HG02852 (cell line): ENCODE measurements around the gene DIPK1A.
A peak's percentile ranks its signal among the peaks of the same experiment; 100 is the strongest.

Experiments
- ATAC-seq: cut with Tn5 transposase; IDR thresholded peaks from one replicate; pipeline ENCODE4 v1.9.1; 2021; ENCODE audit warnings: mild to moderate bottlenecking, moderate library complexity; ENCODE audit not compliant: unreplicated experiment

The DIPK1A gene

GRCh38 chr1:92961131-92961895 is at the start of gene DIPK1A:
TSS of gene DIPK1A (minus strand) at chr1:92961462. CDS start at chr1:92961429, 33 bp downstream.
- peak; percentile 38 for ATAC-seq

GRCh38 chr1:93007941-93008577 is 46.8 kb upstream of the DIPK1A start:
- no peak for ATAC-seq

GRCh38 chr1:93005252-93005598 is 44.0 kb upstream of the DIPK1A start:
- ATAC-seq, result no peak

GRCh38 chr1:93004566-93005251 is 43.4 kb upstream of the DIPK1A start:
- no peak for ATAC-seq

GRCh38 chr1:93003981-93004380 is 42.7 kb upstream of the DIPK1A start:
- no peak for ATAC-seq

GRCh38 chr1:93002781-93003180 is 41.5 kb upstream of the DIPK1A start:
- no peak for ATAC-seq

GRCh38 chr1:93001893-93002292 is 40.6 kb upstream of the DIPK1A start:
- no peak for ATAC-seq

GRCh38 chr1:93000751-93001175 is 39.5 kb upstream of the DIPK1A start:
- no peak for ATAC-seq

GRCh38 chr1:93000291-93000690 is 39.0 kb upstream of the DIPK1A start:
- no peak for ATAC-seq

GRCh38 chr1:92998821-92999220 is 37.6 kb upstream of the DIPK1A start:
- no peak for ATAC-seq

- ATAC-seq, result no peak
Observed at GRCh38 chr1:92995441-92996430, 34.5 kb upstream of the DIPK1A start.

GRCh38 chr1:92994105-92994712 is 32.9 kb upstream of the DIPK1A start:
- ATAC-seq, result peak; percentile 79

GRCh38 chr1:92993581-92993980 is 32.3 kb upstream of the DIPK1A start:
- no peak for ATAC-seq

GRCh38 chr1:92992877-92993276 is 31.6 kb upstream of the DIPK1A start:
- ATAC-seq, result no peak

GRCh38 chr1:92992054-92992453 is 30.8 kb upstream of the DIPK1A start:
- ATAC-seq, result no peak

- no peak for ATAC-seq
Observed at GRCh38 chr1:92990828-92991227, 29.6 kb upstream of the DIPK1A start.

- no peak for ATAC-seq
Observed at GRCh38 chr1:92989936-92990583, 28.8 kb upstream of the DIPK1A start.

GRCh38 chr1:92989253-92989652 is 28.0 kb upstream of the DIPK1A start:
- ATAC-seq, result no peak

GRCh38 chr1:92987462-92987861 is 26.2 kb upstream of the DIPK1A start:
- ATAC-seq, result no peak

- ATAC-seq, result no peak
Observed at GRCh38 chr1:92985101-92985500, 23.8 kb upstream of the DIPK1A start.
